GM12873 (cell line): Measurements from ENCODE around the gene INO80C.

ENCODE experiments used
- CTCF ChIP-seq: IDR thresholded peaks from 2 replicates; pipeline ENCODE4 v1.5.1; 2012; ENCODE audit warnings: low read depth, mild to moderate bottlenecking, moderate library complexity, low read length, control low read depth; ENCODE audit not compliant: insufficient read depth; ENCODE audit errors: missing control alignments

Gene INO80C

GRCh38 chr18:35438480-35439234 is 59.1 kb downstream of the INO80C start:
- TF ChIP-seq CTCF, result no peak

GRCh38 chr18:35437836-35438235 is 59.9 kb downstream of the INO80C start:
- no peak for TF ChIP-seq CTCF

GRCh38 chr18:35436076-35436649 is 61.6 kb downstream of the INO80C start:
- no peak for TF ChIP-seq CTCF

GRCh38 chr18:35435401-35435800 is 62.4 kb downstream of the INO80C start:
- TF ChIP-seq CTCF, result no peak

- no peak for TF ChIP-seq CTCF
These were observed 65.2 kb downstream of the INO80C start for GRCh38 chr18:35432565-35433001.

GRCh38 chr18:35431374-35431741 is 66.4 kb downstream of the INO80C start:
- no peak for TF ChIP-seq CTCF

- TF ChIP-seq CTCF, result no peak
These were observed 66.9 kb downstream of the INO80C start for GRCh38 chr18:35430721-35431373.
